Thyroid gland (tissue), 4 donors: Measurements from ENCODE around the gene NXPH4. TPM values are rescaled to one million over a fixed set of nuclear protein-coding genes. Genes with fewer than 3 reads are reported as not detected.

Experiments used
- DNase-seq, 2 donors: peaks; one replicate each; pipeline ENCODE4 v3.0.0-alpha.2; 2019
- H3K27ac ChIP-seq, 3 donors: fragments of 200-600 bp; sonication (generic); 1 replicate in 2 of 3; 2 replicates in 1 of 3; pipeline ENCODE4 v1.5.1; 2016 to 2019; ENCODE audit warnings: mild to moderate bottlenecking in 1 of 3, moderate library complexity in 1 of 3
- H3K27me3 ChIP-seq: fragments of 200-600 bp; sonication (generic); one replicate; pipeline ENCODE4 v1.5.1; 2019
- H3K36me3 ChIP-seq, 2 donors: fragments of 200-600 bp; sonication (generic); one replicate each; pipeline ENCODE4 v1.5.1; 2016 to 2019
- H3K4me1 ChIP-seq, 2 donors: fragments of 200-600 bp; sonication (generic); one replicate each; pipeline ENCODE4 v1.5.1; 2017 to 2019
- H3K4me3 ChIP-seq, 3 donors: fragments of 200-600 bp; sonication (generic); replicated peaks in 1 of 3; 1 replicate in 2 of 3; 2 replicates in 1 of 3; pipeline ENCODE4 v1.5.1; 2016; ENCODE audit warnings: mild to moderate bottlenecking in 1 of 3
- H3K9me3 ChIP-seq: fragments of 200-600 bp; sonication (generic); one replicate; pipeline ENCODE4 v1.5.1; 2017
- POLR2A ChIP-seq, 2 donors: fragments of 450-650 bp; IDR thresholded peaks; one replicate each; pipeline ENCODE4 v1.6.1; 2017; ENCODE audit warnings: antibody characterized with exemption in 2 of 2, mild to moderate bottlenecking in 2 of 2, moderate library complexity in 1 of 2
- WGBS, 2 donors: methylation state at CpG; one replicate each; pipeline ENCODE4 v1.1.5; 2017; 5-methylcytosine and 5-hydroxymethylcytosine counted together
- intact Hi-C: fragments of 100-400 bp; cut with DNase I; formaldehyde crosslinking; loops from one replicate; pipeline ENCODE4 v1.15.1; 2023
- total RNA-seq, 4 donors: library from RNA; depleted of rRNA; stranded (reverse); fragments of >200 nt; gene quantifications; one replicate each; pipeline ENCODE4 v1.2.3, GENCODE V29; 2016
- TF ChIP-seq, protein P1 (sequence below), 6 experiments: fragments of 200-600 bp in 3 of 6; fragments of 450-650 bp in 3 of 6; sonication (generic) in 3 of 6; IDR thresholded peaks; one replicate each; pipeline ENCODE4 v1.5.1; 2016 to 2019; ENCODE audit warnings: antibody characterized with exemption in 6 of 6, mild to moderate bottlenecking in 2 of 6, inconsistent platforms in 1 of 6, moderate library complexity in 1 of 6

The NXPH4 gene
- total RNA-seq, 4 donors from 2014 or later: 0.27 TPM; not detected in 3

DNA sequence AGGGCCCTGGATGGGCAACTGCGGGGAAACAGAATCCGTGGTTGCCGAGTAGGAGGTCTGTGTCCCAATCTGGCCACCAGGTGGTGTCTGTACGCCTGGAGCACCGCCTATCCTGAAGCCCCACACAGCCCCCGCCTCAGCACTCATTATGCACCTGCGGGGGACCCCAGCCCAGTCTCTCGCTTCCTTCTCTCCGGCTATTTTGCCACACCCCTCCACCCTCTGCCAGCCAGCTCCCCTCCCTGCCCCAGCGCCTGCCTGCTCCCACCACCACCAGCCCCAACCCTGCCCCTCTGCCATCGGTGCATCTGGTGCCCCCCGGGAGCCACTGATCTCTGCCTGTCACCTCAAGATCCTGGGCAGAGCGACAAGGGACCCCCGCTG is 2.2 kb upstream of the NXPH4 start:
- Histone ChIP-seq H3K27me3 (peaks cover 6% of the 10 kb centered on the region), H3K36me3 (no peaks in the 10 kb centered on the region), H3K4me3 (no peak overlapping the region), H3K4me1 (peaks cover 8 to 30% of the 10 kb centered on the region in 2 donors), H3K27ac (no peak overlapping the region), H3K9me3 (no peaks in the 10 kb centered on the region)
- peak; percentile 50 to 56 for DNase-seq
- no peak for TF ChIP-seq POLR2A (IDR thresholded peaks at IDR 0.05)
- TF ChIP-seq, protein P1, sequence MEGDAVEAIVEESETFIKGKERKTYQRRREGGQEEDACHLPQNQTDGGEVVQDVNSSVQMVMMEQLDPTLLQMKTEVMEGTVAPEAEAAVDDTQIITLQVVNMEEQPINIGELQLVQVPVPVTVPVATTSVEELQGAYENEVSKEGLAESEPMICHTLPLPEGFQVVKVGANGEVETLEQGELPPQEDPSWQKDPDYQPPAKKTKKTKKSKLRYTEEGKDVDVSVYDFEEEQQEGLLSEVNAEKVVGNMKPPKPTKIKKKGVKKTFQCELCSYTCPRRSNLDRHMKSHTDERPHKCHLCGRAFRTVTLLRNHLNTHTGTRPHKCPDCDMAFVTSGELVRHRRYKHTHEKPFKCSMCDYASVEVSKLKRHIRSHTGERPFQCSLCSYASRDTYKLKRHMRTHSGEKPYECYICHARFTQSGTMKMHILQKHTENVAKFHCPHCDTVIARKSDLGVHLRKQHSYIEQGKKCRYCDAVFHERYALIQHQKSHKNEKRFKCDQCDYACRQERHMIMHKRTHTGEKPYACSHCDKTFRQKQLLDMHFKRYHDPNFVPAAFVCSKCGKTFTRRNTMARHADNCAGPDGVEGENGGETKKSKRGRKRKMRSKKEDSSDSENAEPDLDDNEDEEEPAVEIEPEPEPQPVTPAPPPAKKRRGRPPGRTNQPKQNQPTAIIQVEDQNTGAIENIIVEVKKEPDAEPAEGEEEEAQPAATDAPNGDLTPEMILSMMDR (IDR thresholded peaks at IDR 0.05): peak in 5 of 6 experiments; percentile 30 to 73 (median 51)
- WGBS, 2 donors: 1 to 2% methylated on average over 12 to 14 of the region's 14 CpGs
- intact Hi-C loops: loop anchor here (2.0 kb wide), 1 partner anchor 30 kb away; no protein-coding TSS in a partner anchor

DNA sequence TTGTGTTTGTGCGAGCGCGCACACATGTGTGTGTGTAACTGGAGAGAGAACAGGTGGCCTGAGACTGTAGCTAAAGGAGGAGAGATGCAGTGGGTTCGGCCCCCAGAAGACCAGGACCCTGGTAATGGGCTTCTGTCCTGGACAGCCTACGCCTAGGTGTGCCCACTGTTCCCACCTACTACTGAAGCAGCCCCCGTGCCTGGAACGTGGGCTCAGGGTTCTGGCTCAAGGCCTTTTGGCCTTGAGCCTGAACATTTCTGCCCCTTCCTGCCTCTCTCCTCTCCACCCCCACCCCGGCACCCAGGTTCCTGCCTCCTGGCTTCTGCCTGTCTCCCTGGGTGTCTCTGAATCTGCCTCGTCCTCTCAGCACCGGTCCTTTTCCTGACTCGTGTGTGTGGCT is 1.5 kb upstream of the NXPH4 start:
- Histone ChIP-seq H3K27ac (no peak overlapping the region), H3K27me3 (peaks cover 6% of the 10 kb centered on the region), H3K4me1 (peaks cover 8 to 30% of the 10 kb centered on the region in 2 donors), H3K9me3 (no peaks in the 10 kb centered on the region), H3K36me3 (no peaks in the 10 kb centered on the region), H3K4me3 (no peak overlapping the region)
- 24 to 32% methylated on average over 9 to 11 of the region's 11 CpGs for WGBS, 2 donors
- intact Hi-C loops: loop anchor here (2.0 kb wide), 1 partner anchor 30 kb away; no protein-coding TSS in a partner anchor
- TF ChIP-seq POLR2A (IDR thresholded peaks at IDR 0.05): no peak
- TF ChIP-seq, protein P1 (IDR thresholded peaks at IDR 0.05): no peak
- no peak for DNase-seq

DNA sequence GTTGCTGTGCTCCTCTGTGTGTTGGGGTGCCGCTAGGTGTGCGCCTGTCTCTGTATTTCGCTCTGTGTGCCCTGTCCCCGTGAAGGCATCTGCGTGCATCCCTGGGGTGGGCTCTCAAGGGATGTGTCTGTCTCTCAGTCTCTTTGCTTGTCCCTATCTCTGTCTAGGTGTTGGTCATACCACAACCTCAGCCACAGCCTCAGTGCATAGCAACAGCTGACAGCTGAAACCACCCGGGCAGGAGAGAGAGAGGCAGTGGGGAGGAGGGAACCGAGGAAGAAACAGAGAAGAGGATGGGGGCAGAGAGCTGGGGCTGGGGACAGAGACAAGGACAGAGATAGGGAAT is 953 bp upstream of the NXPH4 start:
- Histone ChIP-seq H3K9me3 (no peaks in the 10 kb centered on the region), H3K4me3 (no peak overlapping the region), H3K36me3 (no peaks in the 10 kb centered on the region), H3K27ac (no peak overlapping the region), H3K27me3 (peaks cover 7% of the 10 kb centered on the region), H3K4me1 (peaks cover 8 to 30% of the 10 kb centered on the region in 2 donors)
- no peak for TF ChIP-seq POLR2A (IDR thresholded peaks at IDR 0.05)
- intact Hi-C loops: loop anchor here (2.0 kb wide), 1 partner anchor 29 kb away; no protein-coding TSS in a partner anchor
- 15 to 17% methylated on average over 7 of the region's 7 CpGs for WGBS, 2 donors
- DNase-seq: peak in 1 of 2 donors; percentile 10

DNA sequence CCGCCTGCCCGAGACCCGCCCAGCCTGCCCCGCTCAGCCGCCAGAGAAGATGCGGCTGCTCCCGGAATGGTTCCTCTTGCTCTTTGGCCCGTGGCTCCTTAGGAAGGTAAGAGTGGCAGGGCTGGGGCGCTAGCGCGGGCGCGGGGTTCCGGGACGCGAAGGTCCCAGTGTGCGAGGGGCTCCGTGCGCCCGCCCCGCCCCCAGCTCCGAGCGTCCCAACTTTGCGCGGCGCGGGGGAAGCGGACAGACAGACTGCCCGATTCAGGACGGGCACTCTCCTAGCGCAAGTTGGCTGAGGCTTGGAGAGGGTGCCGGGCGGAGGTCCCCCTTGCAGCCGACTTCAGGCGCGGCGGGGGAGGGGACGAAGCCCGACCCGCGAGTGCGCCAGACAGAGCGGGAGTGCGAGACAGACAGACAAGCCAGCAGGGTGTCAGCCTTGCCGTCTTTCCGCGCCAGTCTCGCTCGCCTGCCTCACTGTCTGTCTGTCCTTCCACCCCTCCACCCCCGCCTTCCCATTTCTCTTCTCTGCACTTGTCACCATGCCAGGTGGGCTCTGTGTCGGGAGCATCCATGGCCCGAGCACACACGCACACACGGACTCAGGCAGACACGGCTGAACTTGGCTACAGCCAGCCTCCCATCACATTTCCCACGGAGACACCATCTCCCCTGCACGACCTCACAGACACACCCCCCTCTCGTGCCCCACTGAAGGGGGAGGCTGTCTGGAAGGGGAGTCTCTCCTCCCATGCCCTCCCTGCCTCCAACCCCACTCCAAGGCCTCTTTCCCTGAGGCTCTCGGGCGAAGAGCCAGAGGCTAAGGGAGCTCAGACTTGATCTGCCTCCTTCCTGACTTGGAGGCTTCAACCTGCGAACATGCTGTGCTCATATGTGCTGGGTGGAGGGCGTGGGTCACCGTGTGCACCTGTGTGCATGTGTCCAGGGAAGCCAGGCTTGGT is 606 bp downstream of the NXPH4 start:
- Histone ChIP-seq H3K4me1 (peaks cover 8 to 30% of the 10 kb centered on the region in 2 donors), H3K36me3 (no peaks in the 10 kb centered on the region), H3K4me3 (peak overlapping the region in 1 of 3 donors; percentile 36), H3K27me3 (peaks cover 21% of the 10 kb centered on the region), H3K9me3 (no peaks in the 10 kb centered on the region), H3K27ac (no peak overlapping the region)
- TF ChIP-seq, protein P1 (IDR thresholded peaks at IDR 0.05): no peak
- no peak for TF ChIP-seq POLR2A (IDR thresholded peaks at IDR 0.05)
- DNase-seq: peak in 1 of 2 donors; percentile 14
- intact Hi-C loops: no loop called here
- 2 to 5% methylated on average over 17 to 23 of the region's 63 CpGs for WGBS, 2 donors

DNA sequence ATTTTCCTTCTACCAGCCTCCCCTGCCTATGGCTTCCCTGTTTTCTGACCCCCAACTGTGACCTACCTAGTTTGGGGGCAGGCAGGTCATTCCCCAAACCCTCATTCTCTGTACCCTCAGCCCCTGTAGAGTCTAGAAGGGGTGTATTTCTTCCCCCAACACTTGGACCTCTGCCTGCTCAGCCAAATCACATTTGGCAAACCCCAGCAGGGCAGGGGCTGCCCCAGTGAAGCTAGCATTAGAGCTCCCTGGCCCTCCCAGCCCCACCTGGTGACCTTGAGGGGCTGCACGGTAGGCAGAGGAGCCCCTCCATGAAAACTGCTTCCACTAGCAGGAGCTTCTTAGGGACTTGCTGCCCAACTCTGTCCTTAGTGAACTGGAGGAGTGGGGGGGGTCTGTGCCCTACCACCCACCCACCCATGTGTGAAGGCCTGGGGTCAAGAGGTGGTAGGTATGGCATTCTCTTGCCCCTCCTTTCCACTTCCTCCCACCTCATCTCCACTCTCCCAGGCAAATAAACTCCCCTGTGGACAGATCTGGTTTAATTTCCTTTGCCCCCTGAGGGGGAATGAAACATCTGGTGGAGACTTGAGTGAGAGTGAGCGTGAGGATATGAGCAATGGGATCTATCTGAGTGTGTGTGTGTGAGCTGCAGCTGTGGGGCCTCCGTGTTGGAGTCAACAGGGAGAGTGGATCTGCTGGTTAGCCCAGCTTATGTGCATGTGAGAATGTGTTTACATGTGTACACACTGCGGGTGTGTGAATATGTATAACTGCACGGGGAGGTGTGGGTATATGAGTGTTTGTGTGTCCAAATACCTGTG is 1.6 kb downstream of the NXPH4 start:
- peaks cover 8 to 30% of the 10 kb centered on the region in 2 donors for H3K4me1 ChIP-seq
- DNase-seq: no peak
- no peak overlapping the region for H3K4me3 ChIP-seq
- 76 to 79% methylated on average over 5 of the region's 5 CpGs for WGBS, 2 donors
- no peaks in the 10 kb centered on the region for H3K9me3 ChIP-seq
- H3K36me3 ChIP-seq: no peaks in the 10 kb centered on the region
- no peak for TF ChIP-seq POLR2A (IDR thresholded peaks at IDR 0.05)
- TF ChIP-seq, protein P1 (IDR thresholded peaks at IDR 0.05): no peak
- intact Hi-C loops: no loop called here
- no peak overlapping the region for H3K27ac ChIP-seq
- H3K27me3 ChIP-seq: peaks cover 25% of the 10 kb centered on the region
